Testis (tissue), 3 donors: ENCODE data around the gene FOS. TPM values are rescaled to one million over a fixed set of nuclear protein-coding genes. Genes with fewer than 3 reads are reported as not detected.

Source experiments
- DNase-seq: peaks from one replicate; pipeline ENCODE4 v3.0.0-alpha.2; 2019
- H3K27ac ChIP-seq, 2 donors: fragments of 200-600 bp; sonication (generic); one replicate each; pipeline ENCODE4 v1.5.1; 2019
- H3K27me3 ChIP-seq: fragments of 200-600 bp; sonication (generic); one replicate; pipeline ENCODE4 v1.5.1; 2019
- H3K36me3 ChIP-seq: fragments of 200-600 bp; sonication (generic); one replicate; pipeline ENCODE4 v1.5.1; 2017; ENCODE audit warnings: low read depth; ENCODE audit errors: missing control alignments
- H3K4me1 ChIP-seq: fragments of 200-600 bp; sonication (generic); one replicate; pipeline ENCODE4 v1.5.1; 2019
- H3K4me3 ChIP-seq, 2 donors: fragments of 200-600 bp; sonication (generic); one replicate each; pipeline ENCODE4 v1.5.1; 2017 to 2019
- H3K9me3 ChIP-seq: fragments of 200-600 bp; sonication (generic); one replicate; pipeline ENCODE4 v1.5.1; 2017
- POLR2A ChIP-seq: fragments of 450-650 bp; IDR thresholded peaks from one replicate; pipeline ENCODE4 v1.6.1; 2017; ENCODE audit warnings: antibody characterized with exemption, mild to moderate bottlenecking, moderate library complexity
- WGBS, 2 donors: methylation state at CpG; one replicate each; pipeline ENCODE4 v1.1.5; 2018; 5-methylcytosine and 5-hydroxymethylcytosine counted together
- intact Hi-C: fragments of 100-400 bp; cut with DNase I; formaldehyde crosslinking; loops from one replicate; pipeline ENCODE4 v1.15.1; 2023; ENCODE audit warnings: low total_unique reads
- polyA plus RNA-seq: library from polyadenylated mRNA; stranded (reverse); fragments of 350-450 nt; fragmentation: Illumina TruSeq; extraction: RNeasy Lipid Tissue Mini Kit (QIAGEN cat#74804); gene quantifications from one replicate; pipeline ENCODE4 v1.2.3, GENCODE V29; 2014; ENCODE audit warnings: low read depth, low replicate concordance; ENCODE audit not compliant: insufficient read depth
- total RNA-seq, 2 donors: library from RNA; depleted of rRNA; stranded (reverse); fragments of >200 nt; gene quantifications; one replicate each; pipeline ENCODE4 v1.2.3, GENCODE V29; 2016
- TF ChIP-seq, protein P1 (sequence below), 3 experiments: fragments of 450-650 bp in 2 of 3; fragments of 200-600 bp in 1 of 3; sonication (generic) in 1 of 3; IDR thresholded peaks; one replicate each; pipeline ENCODE4 v1.5.1; 2016 to 2019; ENCODE audit warnings: antibody characterized with exemption in 3 of 3, mild to moderate bottlenecking in 2 of 3, moderate library complexity in 1 of 3

FOS gene
- total and polyA plus RNA-seq, 3 donors from 2014 or later: 44.2 to 247 (median 66.1) TPM

- Histone ChIP-seq H3K27ac (peak overlapping the region; percentile 91 to 93), H3K9me3 (no peaks in the 10 kb centered on the region), H3K36me3 (no peaks in the 10 kb centered on the region), H3K4me1 (peaks cover 32% of the 10 kb centered on the region), H3K4me3 (peak overlapping the region; percentile 66 to 69), H3K27me3 (no peaks in the 10 kb centered on the region)
- intact Hi-C loops: loop anchor here (5.0 kb wide), 1 partner anchor 163 kb away; no protein-coding TSS in a partner anchor
- TF ChIP-seq POLR2A: no peak
- TF ChIP-seq, protein P1, sequence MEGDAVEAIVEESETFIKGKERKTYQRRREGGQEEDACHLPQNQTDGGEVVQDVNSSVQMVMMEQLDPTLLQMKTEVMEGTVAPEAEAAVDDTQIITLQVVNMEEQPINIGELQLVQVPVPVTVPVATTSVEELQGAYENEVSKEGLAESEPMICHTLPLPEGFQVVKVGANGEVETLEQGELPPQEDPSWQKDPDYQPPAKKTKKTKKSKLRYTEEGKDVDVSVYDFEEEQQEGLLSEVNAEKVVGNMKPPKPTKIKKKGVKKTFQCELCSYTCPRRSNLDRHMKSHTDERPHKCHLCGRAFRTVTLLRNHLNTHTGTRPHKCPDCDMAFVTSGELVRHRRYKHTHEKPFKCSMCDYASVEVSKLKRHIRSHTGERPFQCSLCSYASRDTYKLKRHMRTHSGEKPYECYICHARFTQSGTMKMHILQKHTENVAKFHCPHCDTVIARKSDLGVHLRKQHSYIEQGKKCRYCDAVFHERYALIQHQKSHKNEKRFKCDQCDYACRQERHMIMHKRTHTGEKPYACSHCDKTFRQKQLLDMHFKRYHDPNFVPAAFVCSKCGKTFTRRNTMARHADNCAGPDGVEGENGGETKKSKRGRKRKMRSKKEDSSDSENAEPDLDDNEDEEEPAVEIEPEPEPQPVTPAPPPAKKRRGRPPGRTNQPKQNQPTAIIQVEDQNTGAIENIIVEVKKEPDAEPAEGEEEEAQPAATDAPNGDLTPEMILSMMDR (IDR thresholded peaks at IDR 0.05): no peak
- peak; percentile 81 for DNase-seq
- 0 to 1% methylated on average over 15 to 18 of the region's 18 CpGs for WGBS, 2 donors
Measured at GRCh38 chr14:75295061-75295461, 16.4 kb downstream of the FOS start.

GRCh38 chr14:75295491-75296345, 17.1 kb downstream of the FOS start:
- intact Hi-C loops: loop anchor here (5.0 kb wide), 1 partner anchor 163 kb away; no protein-coding TSS in a partner anchor
- Histone ChIP-seq H3K9me3 (no peaks in the 10 kb centered on the region), H3K4me1 (peaks cover 32% of the 10 kb centered on the region), H3K27ac (peak overlapping the region; percentile 91 to 93), H3K4me3 (peak overlapping the region; percentile 66 to 69), H3K27me3 (no peaks in the 10 kb centered on the region), H3K36me3 (no peaks in the 10 kb centered on the region)
- WGBS, 2 donors: 0 to 1% methylated on average over 19 of the region's 19 CpGs
- peak; percentile 94 for DNase-seq
- TF ChIP-seq, protein P1 (IDR thresholded peaks at IDR 0.05): peak; percentile 94 to 98 (median 95)
- no peak for TF ChIP-seq POLR2A

GRCh38 chr14:75297411-75298040, 18.9 kb downstream of the FOS start:
- DNase-seq: no peak
- 89 to 90% methylated on average over 10 of the region's 10 CpGs for WGBS, 2 donors
- Histone ChIP-seq H3K4me1 (peaks cover 39% of the 10 kb centered on the region), H3K4me3 (no peak overlapping the region), H3K27me3 (no peaks in the 10 kb centered on the region), H3K9me3 (no peaks in the 10 kb centered on the region), H3K27ac (peak overlapping the region; percentile 76 to 93), H3K36me3 (no peaks in the 10 kb centered on the region)
- intact Hi-C loops: loop anchor here (5.0 kb wide), 1 partner anchor 165 kb away; no protein-coding TSS in a partner anchor
- TF ChIP-seq, protein P1 (IDR thresholded peaks at IDR 0.05): no peak
- no peak for TF ChIP-seq POLR2A

- TF ChIP-seq POLR2A: no peak
- H3K9me3 ChIP-seq: no peaks in the 10 kb centered on the region
- intact Hi-C loops: loop anchor here (5.0 kb wide), 1 partner anchor 166 kb away; no protein-coding TSS in a partner anchor
Measured at GRCh38 chr14:75298187-75298965, 19.7 kb downstream of the FOS start.

More at GRCh38 chr14:75298187-75298965, 19.7 kb downstream of the FOS start:
- no peaks in the 10 kb centered on the region for H3K27me3 ChIP-seq
- peaks cover 39% of the 10 kb centered on the region for H3K4me1 ChIP-seq
- DNase-seq: peak; percentile 76
- WGBS, 2 donors: 37 to 64% methylated on average over 6 to 9 of the region's 9 CpGs
- H3K4me3 ChIP-seq: no peak overlapping the region
- H3K36me3 ChIP-seq: no peaks in the 10 kb centered on the region
- H3K27ac ChIP-seq: peak overlapping the region; percentile 76 to 80
